IMR-90 (cell line): ENCODE results near the gene TBC1D1. TPM values are rescaled to one million over a fixed set of nuclear protein-coding genes. Genes with fewer than 3 reads are reported as not detected.

Source experiments
- ATAC-seq: fragments of 200-7000 bp; cut with Tn5 transposase; 2 replicates; pipeline ENCODE4 v1.9.1; 2020; ENCODE audit warnings: low read depth, mild to moderate bottlenecking, moderate library complexity
- BruUV-seq: library from RNA; stranded (reverse); fragments of 400-500 nt; replicated peaks from 2 replicates; lab custom pipeline; 2021; lab: Mats Ljungman, UMichigan
- CTCF ChIA-PET: fragments of 300-600 bp; formaldehyde crosslinking; extraction: SDS; loops from one replicate; lab custom pipeline; 2021; ENCODE audit warnings: antibody characterized with exemption; lab: Yijun Ruan, JAX
- POLR2A ChIA-PET: fragments of 300-600 bp; sonication (Branson Sonifier 250); formaldehyde crosslinking; loops from one replicate; lab custom pipeline; 2022; ENCODE audit warnings: antibody characterized with exemption; ENCODE audit not compliant: unreplicated experiment; lab: Charles Lee
- DNase-seq: peaks from one replicate; pipeline ENCODE4 v3.0.0; 2013
- H2AFZ ChIP-seq: replicated peaks from 2 replicates; pipeline ENCODE3; 2013; ENCODE audit warnings: low read length, mild to moderate bottlenecking; ENCODE audit not compliant: poor library complexity
- H2AK5ac ChIP-seq: 2 replicates; pipeline ENCODE4 v1.6.1; 2013; ENCODE audit warnings: low read depth, low read length, inconsistent platforms
- H2AK9ac ChIP-seq: replicated peaks from 2 replicates; pipeline ENCODE3; 2013; ENCODE audit warnings: mild to moderate bottlenecking, low read depth, low read length, moderate library complexity; ENCODE audit not compliant: poor library complexity
- H2BK120ac ChIP-seq: 2 replicates; pipeline ENCODE4 v1.6.1; 2013; ENCODE audit warnings: low read depth, low read length, inconsistent platforms
- H2BK15ac ChIP-seq: 3 replicates; pipeline ENCODE4 v1.6.1; 2013; ENCODE audit warnings: low read depth, low read length, inconsistent platforms
- H2BK20ac ChIP-seq: 2 replicates; pipeline ENCODE4 v1.6.1; 2013; ENCODE audit warnings: low read depth, mild to moderate bottlenecking, inconsistent platforms, low read length, moderate library complexity
- H2BK5ac ChIP-seq: 2 replicates; pipeline ENCODE4 v1.6.1; 2013; ENCODE audit warnings: mild to moderate bottlenecking, low read depth, low read length, inconsistent platforms; ENCODE audit not compliant: poor library complexity, severe bottlenecking
- H3K14ac ChIP-seq: replicated peaks from 2 replicates; pipeline ENCODE4 v1.6.1; 2013; ENCODE audit warnings: low read depth, low read length, inconsistent platforms
- H3K18ac ChIP-seq: 2 replicates; pipeline ENCODE4 v1.6.1; 2013; ENCODE audit warnings: low read depth, low read length, control low read depth
- H3K23ac ChIP-seq: 2 replicates; pipeline ENCODE4 v1.6.1; 2013; ENCODE audit warnings: low read depth, low read length, inconsistent platforms
- H3K27ac ChIP-seq: 2 replicates; pipeline ENCODE4 v1.5.1; 2013; ENCODE audit warnings: mild to moderate bottlenecking, control low read depth, low read length; ENCODE audit not compliant: insufficient read depth
- H3K27me3 ChIP-seq: 2 replicates; pipeline ENCODE4 v1.6.1; 2013; ENCODE audit warnings: low read length; ENCODE audit not compliant: control insufficient read depth, insufficient read depth
- H3K36me3 ChIP-seq: 2 replicates; pipeline ENCODE4 v1.6.1; 2013; ENCODE audit warnings: low read length, mixed read lengths; ENCODE audit not compliant: control insufficient read depth, insufficient read depth
- H3K4ac ChIP-seq: 2 replicates; pipeline ENCODE4 v1.6.1; 2013; ENCODE audit warnings: low read depth, low read length, inconsistent platforms
- H3K4me1 ChIP-seq: 2 replicates; pipeline ENCODE4 v1.6.1; 2013; ENCODE audit warnings: low read length, mixed read lengths; ENCODE audit not compliant: control insufficient read depth, insufficient read depth
- H3K4me2 ChIP-seq: 2 replicates; pipeline ENCODE4 v1.6.1; 2013; ENCODE audit warnings: low read depth, mild to moderate bottlenecking, control low read depth, low read length, moderate library complexity
- H3K4me3 ChIP-seq: 2 replicates; pipeline ENCODE4 v1.5.1; 2013; ENCODE audit warnings: low read depth, mild to moderate bottlenecking, control low read depth, low read length, moderate library complexity; ENCODE audit not compliant: insufficient read depth
- H3K56ac ChIP-seq: 2 replicates; pipeline ENCODE4 v1.6.1; 2013; ENCODE audit warnings: low read length, inconsistent platforms; ENCODE audit not compliant: insufficient read depth; ENCODE audit errors: extremely low read depth
- H3K79me1 ChIP-seq, 2 experiments: 2 replicates each; pipeline ENCODE4 v1.6.1; 2013; ENCODE audit warnings: low read length in 2 of 2, inconsistent platforms in 1 of 2, low read depth in 1 of 2
- H3K9ac ChIP-seq: 2 replicates; pipeline ENCODE4 v1.6.1; 2013; ENCODE audit warnings: low read depth, low read length, control low read depth
- H3K9me1 ChIP-seq: 2 replicates; pipeline ENCODE4 v1.6.1; 2013; ENCODE audit warnings: low read length, inconsistent platforms; ENCODE audit not compliant: insufficient read depth
- H3K9me3 ChIP-seq: 2 replicates; pipeline ENCODE4 v1.6.1; 2013; ENCODE audit warnings: low read length; ENCODE audit not compliant: control insufficient read depth, insufficient read depth
- H4K20me1 ChIP-seq: 2 replicates; pipeline ENCODE4 v1.6.1; 2013; ENCODE audit warnings: low read length, inconsistent platforms; ENCODE audit not compliant: insufficient read depth
- H4K5ac ChIP-seq: 2 replicates; pipeline ENCODE4 v1.6.1; 2013; ENCODE audit warnings: mild to moderate bottlenecking, low read depth, low read length, control low read depth
- H4K8ac ChIP-seq, 2 experiments: 2 replicates each; pipeline ENCODE4 v1.6.1; 2013; ENCODE audit warnings: low read depth in 2 of 2, low read length in 2 of 2, control low read depth in 1 of 2, inconsistent platforms in 1 of 2
- H4K91ac ChIP-seq: 2 replicates; pipeline ENCODE4 v1.6.1; 2013; ENCODE audit warnings: low read depth, low read length, inconsistent platforms; ENCODE audit not compliant: insufficient read depth
- RCOR1 ChIP-seq: IDR thresholded peaks from 2 replicates; pipeline ENCODE4 v1.6.1; 2012; ENCODE audit warnings: mild to moderate bottlenecking, low read length, improper control_type of control experiment; ENCODE audit not compliant: insufficient replicate concordance
- whole genome bisulfite sequencing, 2 experiments: methylation state at CpG; one replicate each; pipeline versions ENCODE4 v1.1.5 to v1.1.7; 2013; ENCODE audit warnings: missing lambda C conversion rate in 2 of 2; ENCODE audit not compliant: insufficient read length in 1 of 2; ENCODE audit errors: extremely low coverage in 2 of 2; 5-methylcytosine and 5-hydroxymethylcytosine counted together
- dilution Hi-C: fragments of 300-500 bp; cut with HindIII; formaldehyde crosslinking; loops from one replicate; pipeline ENCODE4 v1.14.3; 2018; ENCODE audit warnings: low sequenced_read_pairs; ENCODE audit not compliant: unreplicated experiment
- in situ Hi-C: fragments of 300-500 bp; cut with MboI; formaldehyde crosslinking; loops from 3 replicates; pipeline ENCODE4 v1.14.3; 2019; ENCODE audit warnings: low sequenced_read_pairs, inconsistent platforms, mixed read lengths
- intact Hi-C: fragments of 100-400 bp; cut with micrococcal nuclease; formaldehyde crosslinking; loops from 2 replicates; pipeline ENCODE4 v1.10.0; 2022
- polyA plus RNA-seq, 3 experiments: library from polyadenylated mRNA; depleted of rRNA; stranded (reverse); fragments of >200 nt; gene quantifications; 2 replicates each; pipeline ENCODE4 v1.2.3, GENCODE V29; 2012; ENCODE audit warnings: low replicate concordance in 1 of 3
- total RNA-seq: library from RNA; depleted of rRNA; stranded (reverse); fragments of >200 nt; gene quantifications from 2 replicates; pipeline ENCODE4 v1.2.3, GENCODE V29; 2012

Gene TBC1D1
- total and polyA plus RNA-seq, 2 of the 4 experiments (the other 2 are of a cell fraction), result 42.4 to 104 TPM

DNA sequence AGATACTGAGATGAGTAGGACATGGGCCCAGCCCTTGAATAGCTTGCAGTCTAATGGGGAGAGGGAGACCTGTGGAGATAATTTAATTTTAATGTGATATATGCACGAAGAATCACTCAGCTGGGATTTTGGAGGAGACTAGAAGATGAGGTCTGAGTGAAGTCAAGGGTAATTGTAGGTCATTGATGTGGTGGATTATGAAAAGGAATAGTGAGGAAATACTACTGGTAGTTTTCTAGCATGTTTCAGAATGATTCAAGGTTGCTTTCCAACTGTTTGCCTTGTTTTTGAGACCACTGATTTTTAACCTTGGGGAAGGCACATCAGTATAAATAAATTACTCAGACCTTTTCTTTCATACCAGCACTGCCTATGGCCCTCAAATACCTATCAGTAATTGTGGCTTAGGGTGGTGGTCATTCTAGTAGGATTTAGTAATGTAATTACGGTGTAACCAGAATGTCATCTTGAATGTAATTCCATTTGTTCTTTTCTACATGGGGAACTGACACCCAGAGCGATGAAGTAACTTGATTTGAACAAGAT lies 94.9 kb downstream of the TBC1D1 start:
- H3K9me1 ChIP-seq, result peaks cover 17% of the 10 kb centered on the region
- H3K79me1 ChIP-seq, result peaks cover 29 to 61% of the 10 kb centered on the region in 2 experiments
- no peak overlapping the region for H3K56ac ChIP-seq
- ATAC-seq, result no peak
- H3K23ac ChIP-seq, result no peak overlapping the region
- no peak overlapping the region for H3K9ac ChIP-seq
- intact Hi-C loops (no loop called here), dilution Hi-C loops (no loop called here), in situ Hi-C loops (no loop called here)
- H3K9me3 ChIP-seq, result no peaks in the 10 kb centered on the region
- H2AK5ac ChIP-seq, result no peak overlapping the region
- ChIA-PET CTCF (no interaction called here), POLR2A (interaction anchor here (0.6 kb wide), 1 partner anchor 132 kb away, joined by 7 read pairs; no protein-coding TSS in a partner anchor)
- H3K27ac ChIP-seq, result no peak overlapping the region
- H3K36me3 ChIP-seq, result no peaks in the 10 kb centered on the region
- DNase-seq, result no peak
- H2BK5ac ChIP-seq, result no peak overlapping the region
- no CpG with 5 or more reads among the region's 3 CpGs for WGBS, 2 experiments
- no peak overlapping the region for H4K8ac ChIP-seq
- H2BK20ac ChIP-seq, result no peak overlapping the region
- no TSS peak for BruUV-seq
- no peak overlapping the region for H3K4me3 ChIP-seq
- no peak overlapping the region for H2AFZ ChIP-seq
- H4K5ac ChIP-seq, result no peak overlapping the region
- no peaks in the 10 kb centered on the region for H3K27me3 ChIP-seq
- H2BK15ac ChIP-seq, result no peak overlapping the region
- no peak overlapping the region for H4K91ac ChIP-seq
- no peak overlapping the region for H2AK9ac ChIP-seq
- H3K4me2 ChIP-seq, result no peak overlapping the region
- no peak overlapping the region for H3K18ac ChIP-seq
- peaks cover 14% of the 10 kb centered on the region for H3K4me1 ChIP-seq
- TF ChIP-seq RCOR1, result no peak
- H3K14ac ChIP-seq, result no peak overlapping the region
- no peak overlapping the region for H3K4ac ChIP-seq
- H4K20me1 ChIP-seq, result peaks cover 12% of the 10 kb centered on the region; the same call in 1 of the 2 replicates
- no peak overlapping the region for H2BK120ac ChIP-seq
